A673 (cell line): Measurements from ENCODE around the gene MOB2. TPM values are rescaled to one million over a fixed set of nuclear protein-coding genes. Genes with fewer than 3 reads are reported as not detected.

Experiments
- Bru-seq: library from RNA; stranded (reverse); fragments of 400-500 nt; gene quantifications from one replicate; lab custom pipeline; 2021; lab: Mats Ljungman, UMichigan
- BruChase-seq, 2 experiments: library from RNA; stranded (reverse); fragments of 400-500 nt; gene quantifications; one replicate each; lab custom pipeline; 2021; lab: Mats Ljungman, UMichigan
- BruUV-seq: library from RNA; stranded (reverse); fragments of 400-500 nt; replicated peaks from 2 replicates; lab custom pipeline; 2021; lab: Mats Ljungman, UMichigan
- CTCF ChIA-PET: fragments of 300-600 bp; sonication (Branson Sonifier 250); formaldehyde crosslinking; loops from one replicate; lab custom pipeline; 2022; ENCODE audit warnings: antibody characterized with exemption; lab: Charles Lee
- POLR2A ChIA-PET: fragments of 300-600 bp; sonication (Branson Sonifier 250); formaldehyde crosslinking; loops from one replicate; lab custom pipeline; 2022; ENCODE audit warnings: antibody characterized with exemption; ENCODE audit not compliant: low non-redundant PET; lab: Charles Lee
- DNase-seq: peaks from one replicate; pipeline ENCODE4 v3.0.0-alpha.2; 2015; ENCODE audit warnings: low spot score
- H3K27ac ChIP-seq: fragments of 200-600 bp; sonication (generic); 2 replicates; pipeline ENCODE4 v1.5.1; 2016; ENCODE audit warnings: mixed run types, low read depth, mild to moderate bottlenecking, mixed read lengths, antibody characterized with exemption, low read length; ENCODE audit not compliant: poor library complexity, severe bottlenecking
- H3K27me3 ChIP-seq: fragments of 200-600 bp; sonication (generic); replicated peaks from 2 replicates; pipeline ENCODE4 v1.6.1; 2017; ENCODE audit warnings: mixed run types, low read depth, mild to moderate bottlenecking, mixed read lengths, antibody characterized with exemption, low read length; ENCODE audit not compliant: insufficient read depth, poor library complexity
- H3K36me3 ChIP-seq: fragments of 200-600 bp; sonication (generic); 2 replicates; pipeline ENCODE4 v1.6.1; 2016; ENCODE audit warnings: mixed run types, mild to moderate bottlenecking, mixed read lengths, antibody characterized with exemption, low read length; ENCODE audit not compliant: insufficient read depth, poor library complexity, severe bottlenecking
- H3K4me1 ChIP-seq: fragments of 200-600 bp; sonication (generic); 2 replicates; pipeline ENCODE4 v1.6.1; 2017; ENCODE audit warnings: mixed run types, mild to moderate bottlenecking, mixed read lengths, antibody characterized with exemption, low read length; ENCODE audit not compliant: insufficient read depth, poor library complexity, severe bottlenecking
- H3K4me3 ChIP-seq: fragments of 200-600 bp; sonication (generic); 2 replicates; pipeline ENCODE4 v1.5.1; 2016; ENCODE audit warnings: low read depth, mixed run types, mild to moderate bottlenecking, mixed read lengths, low read length; ENCODE audit not compliant: poor library complexity, severe bottlenecking
- H3K9me3 ChIP-seq: fragments of 200-600 bp; sonication (generic); 2 replicates; pipeline ENCODE4 v1.6.1; 2016; ENCODE audit warnings: mixed run types, low read depth, mild to moderate bottlenecking, mixed read lengths, antibody characterized with exemption, low read length; ENCODE audit not compliant: poor library complexity, severe bottlenecking
- CTCF ChIP-seq: fragments of 300-800, 200-600 bp; sonication (generic); conservative IDR thresholded peaks from 2 replicates; pipeline ENCODE4 v1.5.1; 2017; ENCODE audit warnings: low read depth, mild to moderate bottlenecking, antibody characterized with exemption, low read length, moderate library complexity, mixed read lengths
- EZH2 ChIP-seq: fragments of 200-600 bp; sonication (generic); IDR thresholded peaks from 2 replicates; pipeline ENCODE4 v1.6.1; 2017; ENCODE audit warnings: borderline replicate concordance, low read depth, mild to moderate bottlenecking, mixed read lengths, antibody characterized with exemption, low read length; ENCODE audit not compliant: poor library complexity, severe bottlenecking
- intact Hi-C: fragments of 100-400 bp; cut with micrococcal nuclease; formaldehyde crosslinking; loops from one replicate; pipeline ENCODE4 v1.10.0; 2022; ENCODE audit not compliant: unreplicated experiment
- long read RNA-seq: library from polyadenylated mRNA; stranded (forward); transcript quantifications from one replicate; pipeline ENCODE4 v2.0.0, GENCODE V29; 2022
- total RNA-seq: library from RNA; stranded (reverse); gene quantifications from 2 replicates; pipeline ENCODE4 v1.2.3, GENCODE V29; 2021

MOB2 gene, protein sequence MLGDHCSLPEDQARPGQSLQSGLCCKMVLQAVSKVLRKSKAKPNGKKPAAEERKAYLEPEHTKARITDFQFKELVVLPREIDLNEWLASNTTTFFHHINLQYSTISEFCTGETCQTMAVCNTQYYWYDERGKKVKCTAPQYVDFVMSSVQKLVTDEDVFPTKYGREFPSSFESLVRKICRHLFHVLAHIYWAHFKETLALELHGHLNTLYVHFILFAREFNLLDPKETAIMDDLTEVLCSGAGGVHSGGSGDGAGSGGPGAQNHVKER
- total RNA-seq = 14.5 and 14.7 TPM in 2 replicates
- percentile 50 among the genes with signal in this experiment for Bru-seq, nascent RNA
- percentile 53 among the genes with signal in this experiment for BruChase-seq, experiment 1, labeled RNA remaining after a 2-hour chase
- BruChase-seq, experiment 2, labeled RNA remaining after a 6-hour chase = percentile 50 among the genes with signal in this experiment
- long read RNA-seq, partial matches to known transcripts = 9 of 10 reads
- long read RNA-seq, other reads (novel, unspliced or antisense) = 0 of 10 reads

DNA sequence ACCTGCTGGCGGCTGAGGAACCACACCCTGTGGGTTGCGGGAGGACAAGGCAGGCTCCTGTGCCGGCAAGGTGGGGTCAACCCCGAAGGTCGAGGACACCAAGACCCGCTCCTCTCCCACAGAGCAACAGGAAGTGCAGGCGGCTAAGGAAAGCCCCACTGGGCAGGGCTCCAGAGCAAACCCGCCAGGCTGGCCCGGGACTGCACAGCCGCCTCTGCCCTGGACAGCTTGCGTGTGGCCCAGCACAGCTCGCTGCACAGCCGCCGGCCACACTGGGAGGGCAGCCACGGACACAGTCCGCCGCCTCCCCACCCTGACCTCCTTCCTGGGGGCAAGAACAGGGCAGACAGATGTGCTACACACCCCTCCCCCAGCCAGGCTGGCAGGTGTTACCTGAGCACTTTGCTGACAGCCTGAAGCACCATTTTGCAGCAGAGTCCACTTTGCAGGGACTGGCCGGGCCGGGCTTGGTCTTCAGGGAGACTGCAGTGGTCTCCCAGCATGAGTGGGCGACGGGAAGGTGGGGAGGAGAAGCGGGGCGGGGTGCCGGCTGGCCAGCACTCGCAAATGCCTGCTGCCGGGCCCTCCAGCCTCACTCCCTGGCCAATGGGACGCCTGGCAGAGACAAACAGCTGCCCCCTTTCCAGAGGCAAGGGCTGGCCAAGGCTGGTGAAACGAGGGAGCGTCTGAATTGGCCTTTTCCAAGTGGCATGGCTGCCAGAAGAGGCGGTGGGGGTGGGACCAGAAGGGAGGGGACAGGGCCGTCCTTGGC, at the start of gene MOB2:
Gene MOB2 (minus strand): TSS at position 726 of the 772 bp plus-strand sequence. CDS start 223 bp downstream, at position 503.
- no peak within 1 kb of the TSS for H3K27ac ChIP-seq
- no peak for DNase-seq

DNA sequence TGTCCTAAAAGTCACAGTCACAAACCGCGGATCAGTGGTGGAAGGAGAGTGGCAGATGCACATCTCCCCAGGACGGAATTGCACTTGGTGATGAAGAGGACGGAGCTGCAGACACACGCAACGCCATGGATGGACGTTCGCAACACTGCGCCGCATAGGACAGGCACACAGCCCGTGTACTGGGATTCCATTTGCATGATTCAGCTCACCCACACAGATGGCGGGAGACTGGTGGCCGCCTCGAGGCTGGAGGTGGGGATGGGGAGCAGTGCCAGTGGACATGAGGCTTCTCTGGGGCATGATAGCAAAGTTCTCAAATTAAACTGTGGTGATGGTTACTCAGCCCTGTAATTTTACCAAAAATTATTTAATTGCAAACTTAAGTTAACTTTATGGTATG, 48.1 kb upstream of the MOB2 start:
- H3K27ac ChIP-seq = no peak overlapping the region
- no TSS peak for BruUV-seq
- H3K4me1 ChIP-seq = peaks cover 6% of the 10 kb centered on the region
- no peaks in the 10 kb centered on the region for H3K9me3 ChIP-seq
- H3K4me3 ChIP-seq = no peak overlapping the region
- POLR2A ChIA-PET = no interaction called here
- intact Hi-C loops = no loop called here
- DNase-seq = no peak
- no peaks in the 10 kb centered on the region for H3K36me3 ChIP-seq
- no peaks in the 10 kb centered on the region for H3K27me3 ChIP-seq
- TF ChIP-seq CTCF (no peak), EZH2 (no peak)
- CTCF ChIA-PET = no interaction called here

More for the DNA sequence above, at the start of gene MOB2:
- H3K36me3 ChIP-seq = no peaks in the 10 kb centered on the region
- no peaks in the 10 kb centered on the region for H3K4me1 ChIP-seq
- intact Hi-C loops = no loop called here
- BruUV-seq = no TSS peak
- H3K27me3 ChIP-seq = no peaks in the 10 kb centered on the region
- CTCF ChIA-PET = no interaction called here
- POLR2A ChIA-PET = no interaction called here
- no peak within 1 kb of the TSS for H3K4me3 ChIP-seq
- no peaks in the 10 kb centered on the region for H3K9me3 ChIP-seq
- TF ChIP-seq CTCF = no peak
- no peak for TF ChIP-seq EZH2

DNA sequence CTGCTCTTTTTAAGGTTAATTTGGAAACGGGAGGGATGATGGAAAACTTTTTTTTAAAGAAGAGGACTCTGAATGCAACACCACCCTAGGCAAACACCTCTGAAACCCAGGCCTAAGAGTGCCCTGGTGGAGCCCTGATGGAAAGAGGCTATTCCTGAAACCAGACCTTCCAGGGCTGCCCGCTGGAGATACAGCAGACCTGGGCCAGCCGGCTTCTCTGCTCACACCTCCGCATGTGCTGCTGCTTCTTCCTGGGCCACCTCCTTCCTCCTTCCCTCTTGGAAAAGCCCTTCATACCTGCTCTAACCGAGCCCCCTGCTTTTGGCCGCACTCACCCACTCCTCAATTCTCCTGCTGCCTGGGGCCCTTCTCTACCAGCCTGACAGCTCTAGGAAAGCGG, 47.6 kb upstream of the MOB2 start:
- ChIA-PET CTCF (no interaction called here), POLR2A (no interaction called here)
- intact Hi-C loops = no loop called here
- TF ChIP-seq CTCF (no peak), EZH2 (no peak)
- DNase-seq = no peak
- no peak overlapping the region for H3K27ac ChIP-seq
- peaks cover 6% of the 10 kb centered on the region for H3K4me1 ChIP-seq
- H3K27me3 ChIP-seq = no peaks in the 10 kb centered on the region
- H3K4me3 ChIP-seq = no peak overlapping the region
- BruUV-seq = no TSS peak
- H3K9me3 ChIP-seq = no peaks in the 10 kb centered on the region
- H3K36me3 ChIP-seq = no peaks in the 10 kb centered on the region
